ENCODE data around the gene SYNGR2.

SYNGR2 gene

GRCh38 chr17:78172249-78173051 is 4.1 kb downstream of the SYNGR2 start:
- Histone ChIP-seq H3K27ac (peak overlapping the region; percentile 74), H3K36me3 (ENCODE audit: insufficient read depth, low read length) (peaks cover 21% of the 10 kb centered on the region), H3K9me3 (ENCODE audit: low read depth, low read length) (no peaks in the 10 kb centered on the region), H3K4me3 (peak overlapping the region; percentile 2), H3K9ac (ENCODE audit: insufficient read length) (no peak overlapping the region)
- DNase-seq (ENCODE audit: low read depth, low spot score), result no peak
- TF ChIP-seq EZH2 (IDR thresholded peaks at IDR 0.05), result no peak
- peak; percentile 15; the same call in 1 of the 2 replicates for TF ChIP-seq POLR2AphosphoS5 (IDR thresholded peaks at IDR 0.05; ENCODE audit: borderline replicate concordance, low read depth, low read length)
- no peak for TF ChIP-seq FOXP2 (optimal IDR thresholded peaks at IDR 0.05; ENCODE audit: control extremely low read depth, extremely low read length, insufficient read depth)

- no peak for TF ChIP-seq EZH2 (IDR thresholded peaks at IDR 0.05)
- no peak for TF ChIP-seq FOXP2 (optimal IDR thresholded peaks at IDR 0.05; ENCODE audit: control extremely low read depth, extremely low read length, insufficient read depth)
- TF ChIP-seq POLR2AphosphoS5 (IDR thresholded peaks at IDR 0.05; ENCODE audit: borderline replicate concordance, low read depth, low read length), result no peak
- Histone ChIP-seq H3K27ac (0 out of 2 replicates have a peak overlapping the region, but pooled peaks have one; percentile 74), H3K4me3 (peak overlapping the region; percentile 2; the same call in 1 of the 2 replicates), H3K9me3 (ENCODE audit: low read depth, low read length) (no peaks in the 10 kb centered on the region), H3K9ac (ENCODE audit: insufficient read length) (no peak overlapping the region), H3K36me3 (ENCODE audit: insufficient read depth, low read length) (peaks cover 24% of the 10 kb centered on the region)
- DNase-seq (ENCODE audit: low read depth, low spot score), result no peak
These were observed 4.8 kb downstream of the SYNGR2 start for GRCh38 chr17:78173097-78173715.

- no peak overlapping the region for H3K27ac ChIP-seq
- peaks cover 35% of the 10 kb centered on the region for H3K36me3 ChIP-seq (ENCODE audit: insufficient read depth, low read length)
- no peak for DNase-seq (ENCODE audit: low read depth, low spot score)
These were observed 6.0 kb downstream of the SYNGR2 start for GRCh38 chr17:78174346-78174869.

GRCh38 chr17:78174870-78175642 is 6.7 kb downstream of the SYNGR2 start:
- peaks cover 41% of the 10 kb centered on the region for H3K36me3 ChIP-seq (ENCODE audit: insufficient read depth, low read length)

More at GRCh38 chr17:78174346-78174869, 6.0 kb downstream of the SYNGR2 start:
- H3K9ac ChIP-seq (ENCODE audit: insufficient read length), result no peak overlapping the region
- TF ChIP-seq FOXP2 (optimal IDR thresholded peaks at IDR 0.05; ENCODE audit: control extremely low read depth, extremely low read length, insufficient read depth) (no peak), EZH2 (IDR thresholded peaks at IDR 0.05) (no peak), POLR2AphosphoS5 (IDR thresholded peaks at IDR 0.05; ENCODE audit: borderline replicate concordance, low read depth, low read length) (no peak)
- no peaks in the 10 kb centered on the region for H3K9me3 ChIP-seq (ENCODE audit: low read depth, low read length)
- no peak overlapping the region for H3K4me3 ChIP-seq

GRCh38 chr17:78175643-78175981 is 7.2 kb downstream of the SYNGR2 start:
- H3K36me3 ChIP-seq (ENCODE audit: insufficient read depth, low read length), result peaks cover 47% of the 10 kb centered on the region
- TF ChIP-seq EZH2 (IDR thresholded peaks at IDR 0.05) (no peak), POLR2AphosphoS5 (IDR thresholded peaks at IDR 0.05; ENCODE audit: borderline replicate concordance, low read depth, low read length) (no peak), FOXP2 (optimal IDR thresholded peaks at IDR 0.05; ENCODE audit: control extremely low read depth, extremely low read length, insufficient read depth) (no peak)
- no peak overlapping the region for H3K9ac ChIP-seq (ENCODE audit: insufficient read length)
- no peak for DNase-seq (ENCODE audit: low read depth, low spot score)
- H3K9me3 ChIP-seq (ENCODE audit: low read depth, low read length), result no peaks in the 10 kb centered on the region
- H3K27ac ChIP-seq, result no peak overlapping the region
- H3K4me3 ChIP-seq, result no peak overlapping the region

More at GRCh38 chr17:78174870-78175642, 6.7 kb downstream of the SYNGR2 start:
- H3K27ac ChIP-seq, result no peak overlapping the region
- H3K4me3 ChIP-seq, result no peak overlapping the region
- no peak overlapping the region for H3K9ac ChIP-seq (ENCODE audit: insufficient read length)
- H3K9me3 ChIP-seq (ENCODE audit: low read depth, low read length), result no peaks in the 10 kb centered on the region
- DNase-seq (ENCODE audit: low read depth, low spot score), result no peak
- no peak for TF ChIP-seq FOXP2 (optimal IDR thresholded peaks at IDR 0.05; ENCODE audit: control extremely low read depth, extremely low read length, insufficient read depth)
- no peak for TF ChIP-seq POLR2AphosphoS5 (IDR thresholded peaks at IDR 0.05; ENCODE audit: borderline replicate concordance, low read depth, low read length)
- no peak for TF ChIP-seq EZH2 (IDR thresholded peaks at IDR 0.05)

GRCh38 chr17:78176548-78177025 is 8.2 kb downstream of the SYNGR2 start:
- H3K4me3 ChIP-seq, result no peak overlapping the region
- H3K36me3 ChIP-seq (ENCODE audit: insufficient read depth, low read length), result peaks cover 49% of the 10 kb centered on the region
- no peak overlapping the region for H3K9ac ChIP-seq (ENCODE audit: insufficient read length)
- no peaks in the 10 kb centered on the region for H3K9me3 ChIP-seq (ENCODE audit: low read depth, low read length)
- H3K27ac ChIP-seq, result peak overlapping the region; percentile 13; the same call in 1 of the 2 replicates
- TF ChIP-seq POLR2AphosphoS5 (IDR thresholded peaks at IDR 0.05; ENCODE audit: borderline replicate concordance, low read depth, low read length) (no peak), FOXP2 (optimal IDR thresholded peaks at IDR 0.05; ENCODE audit: control extremely low read depth, extremely low read length, insufficient read depth) (no peak), EZH2 (IDR thresholded peaks at IDR 0.05) (no peak)
- DNase-seq (ENCODE audit: low read depth, low spot score), result no peak

GRCh38 chr17:78179372-78179771 is 11.0 kb downstream of the SYNGR2 start:
- Histone ChIP-seq H3K9ac (ENCODE audit: insufficient read length) (no peak overlapping the region), H3K9me3 (ENCODE audit: low read depth, low read length) (no peaks in the 10 kb centered on the region), H3K27ac (no peak overlapping the region), H3K36me3 (ENCODE audit: insufficient read depth, low read length) (peaks cover 48% of the 10 kb centered on the region; the same call in 1 of the 2 replicates), H3K4me3 (no peak overlapping the region)
- DNase-seq (ENCODE audit: low read depth, low spot score), result no peak
- TF ChIP-seq EZH2 (IDR thresholded peaks at IDR 0.05), result no peak
- no peak for TF ChIP-seq POLR2AphosphoS5 (IDR thresholded peaks at IDR 0.05; ENCODE audit: borderline replicate concordance, low read depth, low read length)
- no peak for TF ChIP-seq FOXP2 (optimal IDR thresholded peaks at IDR 0.05; ENCODE audit: control extremely low read depth, extremely low read length, insufficient read depth)
